IPS DF 6.9 (cell line): Measurements from ENCODE around the gene JARID2.

Experiments used
- DNase-seq: peaks from one replicate; pipeline ENCODE4 v3.0.0-alpha.2; 2013; ENCODE audit warnings: low read depth, low spot score
- H3K27ac ChIP-seq: one replicate; pipeline ENCODE4 v1.5.1; 2013; ENCODE audit warnings: low read length, control low read depth
- H3K27me3 ChIP-seq: 2 replicates; pipeline ENCODE4 v1.6.1; 2013; ENCODE audit warnings: mild to moderate bottlenecking, low read length; ENCODE audit not compliant: control insufficient read depth, insufficient read depth
- H3K36me3 ChIP-seq: 2 replicates; pipeline ENCODE4 v1.6.1; 2013; ENCODE audit warnings: low read length; ENCODE audit not compliant: control insufficient read depth, insufficient read depth
- H3K4me1 ChIP-seq: 2 replicates; pipeline ENCODE4 v1.6.1; 2013; ENCODE audit warnings: low read length; ENCODE audit not compliant: control insufficient read depth, insufficient read depth
- H3K4me3 ChIP-seq: 2 replicates; pipeline ENCODE4 v1.5.1; 2013; ENCODE audit warnings: mild to moderate bottlenecking, low read length
- H3K9me3 ChIP-seq: 2 replicates; pipeline ENCODE4 v1.6.1; 2013; ENCODE audit warnings: low read length, inconsistent platforms; ENCODE audit not compliant: control insufficient read depth, insufficient read depth
- WGBS: extraction: QIAGEN DNeasy Blood & Tissue Kit; methylation state at CpG from one replicate; pipeline ENCODE4 v1.1.7; 2013; ENCODE audit warnings: mixed read lengths, missing lambda C conversion rate; ENCODE audit not compliant: insufficient read length, insufficient coverage; 5-methylcytosine and 5-hydroxymethylcytosine counted together

The JARID2 gene

DNA sequence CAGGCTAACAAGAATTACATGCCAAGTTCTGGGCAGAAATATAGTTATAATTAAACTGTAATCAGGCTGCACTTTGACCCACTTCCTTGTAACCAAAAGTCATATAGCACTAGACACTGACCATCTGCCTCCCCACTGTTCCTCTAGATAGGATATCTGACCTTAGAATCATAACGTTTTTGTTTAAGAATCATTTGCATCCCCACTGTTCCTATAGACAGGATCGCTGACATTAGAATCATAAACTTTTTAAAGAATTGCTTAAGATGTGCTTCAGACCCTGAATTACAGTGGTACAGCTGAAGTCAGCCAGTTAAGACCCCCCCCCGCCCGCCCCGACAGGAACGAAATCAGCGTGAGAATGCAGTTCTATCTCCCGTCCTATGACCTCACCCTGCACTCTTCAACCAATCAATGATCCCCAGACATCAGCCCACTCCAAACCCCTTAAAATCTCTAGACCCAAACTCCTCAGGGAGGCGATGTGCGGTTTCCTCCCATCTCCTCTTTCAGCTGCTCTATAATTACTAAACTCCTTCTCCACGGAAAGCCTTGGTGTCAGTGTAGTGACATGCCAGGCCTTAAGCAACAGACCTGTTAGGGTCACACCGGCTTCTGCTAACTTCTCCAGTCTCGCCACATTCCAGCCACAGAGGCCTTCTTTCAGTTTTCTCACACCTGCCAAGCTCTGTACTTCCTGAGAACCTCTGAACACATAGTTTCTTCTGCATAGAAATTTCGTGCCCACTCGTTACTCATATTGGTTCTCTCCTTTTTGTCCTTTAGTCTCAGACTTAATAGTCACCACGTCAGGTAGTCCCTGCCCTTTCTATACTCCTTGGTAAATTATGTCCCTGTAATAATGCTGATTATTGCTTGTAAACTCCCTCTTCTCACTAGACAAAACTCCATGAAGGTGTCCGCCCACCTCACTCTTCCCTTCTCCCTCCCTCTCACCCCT lies 323.4 kb downstream of the JARID2 start:
- H3K4me1 ChIP-seq, result no peaks in the 10 kb centered on the region
- H3K36me3 ChIP-seq, result no peaks in the 10 kb centered on the region
- no CpG with 5 or more reads among the region's 17 CpGs for WGBS
- H3K4me3 ChIP-seq, result no peak overlapping the region
- H3K27me3 ChIP-seq, result no peaks in the 10 kb centered on the region
- no peaks in the 10 kb centered on the region for H3K9me3 ChIP-seq
- no peak overlapping the region for H3K27ac ChIP-seq
- no peak for DNase-seq

DNA sequence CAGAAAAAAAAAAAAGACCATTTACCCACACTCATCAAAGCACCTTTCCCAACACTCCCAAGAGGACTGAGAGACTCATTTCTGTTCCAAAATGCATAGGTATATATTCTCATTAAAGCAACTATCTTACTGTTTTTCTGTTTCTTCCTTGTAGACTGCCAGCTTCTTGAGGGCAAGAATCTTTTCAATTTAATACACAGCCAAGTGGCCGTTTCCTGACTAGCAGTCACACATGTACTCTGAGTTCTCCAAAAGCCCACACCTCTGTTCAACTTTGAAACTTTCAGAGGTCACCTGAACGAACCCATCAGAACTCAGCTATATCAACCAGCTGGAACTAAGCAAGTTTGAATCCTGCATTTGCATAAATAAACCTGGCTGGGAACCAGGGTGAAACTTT lies 324.3 kb downstream of the JARID2 start:
- Histone ChIP-seq H3K27me3 (no peaks in the 10 kb centered on the region), H3K4me1 (no peaks in the 10 kb centered on the region), H3K9me3 (no peaks in the 10 kb centered on the region), H3K4me3 (no peak overlapping the region), H3K27ac (no peak overlapping the region), H3K36me3 (no peaks in the 10 kb centered on the region)
- WGBS, result no CpG with 5 or more reads among the region's 2 CpGs
- no peak for DNase-seq
